ENCODE data around the gene DLD.

GRCh38 chr7:107922886-107923285 is 31.9 kb downstream of the DLD start:
- TF ChIP-seq CTCF (IDR thresholded peaks at IDR 0.05) (no peak), POLR2AphosphoS5 (IDR thresholded peaks at IDR 0.05) (no peak)
